HG03045 (cell line): Measurements from ENCODE around the gene LCE6A.

Experiments used
- ATAC-seq: cut with Tn5 transposase; IDR thresholded peaks from one replicate; pipeline ENCODE4 v1.9.1; 2021; ENCODE audit warnings: mild to moderate bottlenecking, moderate library complexity; ENCODE audit not compliant: unreplicated experiment

LCE6A gene

GRCh38 chr1:152842556-152842955, at the start of gene LCE6A:
Gene LCE6A, plus strand, starts transcription at chr1:152842856. Its CDS starts 665 bp downstream, at chr1:152843521.
- no peak for ATAC-seq

- ATAC-seq: no peak
Measured at GRCh38 chr1:152795686-152796085, 47.0 kb upstream of the LCE6A start.

GRCh38 chr1:152796421-152796820, 46.2 kb upstream of the LCE6A start, which contains the start of gene LCE1D:
Gene LCE1D, plus strand, starts transcription at chr1:152796721. Its CDS starts 1,074 bp downstream, at chr1:152797795.
- ATAC-seq: no peak

GRCh38 chr1:152801333-152801732, 41.3 kb upstream of the LCE6A start:
- ATAC-seq: no peak

GRCh38 chr1:152806576-152806975, 36.1 kb upstream of the LCE6A start, which contains the start of gene LCE1C:
Gene LCE1C, minus strand, starts transcription at chr1:152806651. Its CDS starts 1,173 bp downstream, at chr1:152805478.
- ATAC-seq: no peak

GRCh38 chr1:152811050-152811449, 31.6 kb upstream of the LCE6A start:
- no peak for ATAC-seq

GRCh38 chr1:152811671-152812070, 31.0 kb upstream of the LCE6A start, which contains the start of gene LCE1B:
Gene LCE1B, plus strand, starts transcription at chr1:152811971. Its CDS starts 476 bp downstream, at chr1:152812447.
- no peak for ATAC-seq

GRCh38 chr1:152817309-152817708, 25.3 kb upstream of the LCE6A start:
- no peak for ATAC-seq

GRCh38 chr1:152823294-152823693, 19.4 kb upstream of the LCE6A start:
- no peak for ATAC-seq

- no peak for ATAC-seq
Measured at GRCh38 chr1:152824964-152825363, 17.7 kb upstream of the LCE6A start.

- no peak for ATAC-seq
Measured at GRCh38 chr1:152827173-152827572, 15.5 kb upstream of the LCE6A start, which contains the start of gene LCE1A. Gene LCE1A, plus strand, starts transcription at chr1:152827473. Its CDS starts 0 bp downstream, at chr1:152827473.

GRCh38 chr1:152836870-152837269, 5.8 kb upstream of the LCE6A start:
- no peak for ATAC-seq

GRCh38 chr1:152855661-152856060, 13.0 kb downstream of the LCE6A start:
- no peak for ATAC-seq

- ATAC-seq: no peak
Measured at GRCh38 chr1:152858062-152858461, 15.4 kb downstream of the LCE6A start.

- ATAC-seq: no peak
Measured at GRCh38 chr1:152859696-152860095, 17.0 kb downstream of the LCE6A start, which contains the start of gene LCE7A. Gene LCE7A, plus strand, starts transcription at chr1:152859996. Its CDS starts 702 bp downstream, at chr1:152860698.

GRCh38 chr1:152860129-152860528, 17.5 kb downstream of the LCE6A start:
- no peak for ATAC-seq

GRCh38 chr1:152861374-152861773, 18.7 kb downstream of the LCE6A start:
- ATAC-seq: no peak

- ATAC-seq: no peak
Measured at GRCh38 chr1:152864443-152864842, 21.8 kb downstream of the LCE6A start.

- ATAC-seq: no peak
Measured at GRCh38 chr1:152866321-152866720, 23.7 kb downstream of the LCE6A start.

GRCh38 chr1:152869808-152870419, 27.3 kb downstream of the LCE6A start:
- peak; percentile 61 for ATAC-seq

GRCh38 chr1:152870831-152871730, 28.4 kb downstream of the LCE6A start:
- no peak for ATAC-seq

- ATAC-seq: no peak
Measured at GRCh38 chr1:152871731-152872126, 29.1 kb downstream of the LCE6A start.
